RWPE2 (cell line): ENCODE data around the gene CADPS.

ENCODE experiments used
- ATAC-seq: fragments of 200-7000 bp; cut with Tn5 transposase; 3 replicates; pipeline ENCODE4 v1.9.1; 2021; ENCODE audit warnings: low read depth
- DNase-seq: peaks from one replicate; pipeline ENCODE4 v3.0.0-alpha.2; 2020; ENCODE audit warnings: low spot score
- H3K27ac ChIP-seq: fragments of 450-650 bp; 2 replicates; pipeline ENCODE4 v1.5.1; 2017; ENCODE audit warnings: mild to moderate bottlenecking; ENCODE audit not compliant: poor library complexity, severe bottlenecking
- H3K27me3 ChIP-seq: fragments of 250-450 bp; sonication (Bioruptor Pico); 2 replicates; pipeline ENCODE4 v1.5.1; 2021; ENCODE audit warnings: mild to moderate bottlenecking, moderate library complexity; ENCODE audit not compliant: insufficient read depth, poor library complexity, severe bottlenecking
- H3K36me3 ChIP-seq: fragments of 250-450 bp; sonication (Bioruptor Pico); 2 replicates; pipeline ENCODE4 v1.5.1; 2020; ENCODE audit warnings: low read depth, mild to moderate bottlenecking, moderate library complexity
- H3K4me1 ChIP-seq: fragments of 250-450 bp; sonication (Bioruptor Pico); 2 replicates; pipeline ENCODE4 v1.5.1; 2021; ENCODE audit warnings: mild to moderate bottlenecking, moderate library complexity; ENCODE audit not compliant: insufficient read depth, poor library complexity, severe bottlenecking
- H3K4me3 ChIP-seq: fragments of 250-450 bp; sonication (Bioruptor Pico); 2 replicates; pipeline ENCODE4 v1.5.1; 2021; ENCODE audit warnings: mild to moderate bottlenecking, moderate library complexity; ENCODE audit not compliant: severe bottlenecking
- H3K9me3 ChIP-seq: fragments of 250-450 bp; sonication (Bioruptor Pico); 2 replicates; pipeline ENCODE4 v1.5.1; 2021; ENCODE audit warnings: mild to moderate bottlenecking, moderate library complexity; ENCODE audit not compliant: severe bottlenecking
- TF ChIP-seq, protein P1 (sequence below): fragments of 450-650 bp; IDR thresholded peaks from one replicate; pipeline ENCODE4 v1.5.1; 2017; ENCODE audit warnings: mild to moderate bottlenecking, moderate library complexity; ENCODE audit not compliant: poor library complexity, severe bottlenecking

CADPS gene

DNA sequence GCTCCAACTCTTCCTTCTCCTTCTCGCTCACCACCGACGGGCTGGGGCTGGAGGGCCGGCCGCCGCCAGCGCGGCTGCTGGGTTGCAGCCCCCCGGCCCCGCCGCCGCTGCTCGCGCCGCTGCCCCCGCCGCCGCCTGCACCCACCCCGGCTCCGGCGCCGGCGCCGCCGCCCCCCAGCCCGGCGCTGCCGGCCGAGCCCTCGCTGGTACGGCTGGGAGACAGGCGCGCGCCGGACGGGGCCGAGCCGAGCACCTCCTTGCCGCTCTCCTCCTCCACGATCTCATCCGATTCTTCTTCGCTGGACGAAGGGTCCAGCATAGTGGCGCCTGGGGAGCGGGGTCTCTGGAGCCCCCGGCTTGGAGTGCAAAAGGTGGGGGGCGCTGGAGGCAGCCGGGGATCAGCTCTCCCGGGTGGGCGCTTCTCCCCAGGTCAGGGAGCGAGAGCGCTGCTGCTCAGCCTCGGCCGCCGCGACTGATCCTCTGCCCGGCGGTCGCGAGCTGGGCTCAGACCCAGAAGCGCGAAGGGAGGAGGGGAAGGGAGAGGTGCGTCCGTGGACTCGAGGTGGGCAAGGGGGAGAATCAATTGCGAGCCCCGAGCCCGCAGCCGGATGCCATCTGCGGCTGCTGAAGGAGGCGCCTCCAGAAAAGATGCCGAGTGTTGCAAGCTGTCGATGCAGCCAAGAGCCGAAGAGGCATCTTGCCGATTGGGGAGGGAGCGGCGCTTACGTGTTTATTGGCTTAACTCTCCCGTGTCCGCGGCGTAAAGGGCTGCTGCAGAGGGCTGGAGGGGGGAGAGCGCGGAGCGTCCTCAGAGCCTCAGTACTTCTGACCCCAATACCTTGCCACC, at the start of gene CADPS:
TSS of gene CADPS (minus strand) at position 706 of the 847 bp plus-strand sequence. CDS start at position 319, 387 bp downstream.
- H3K4me3 ChIP-seq: peak within 1 kb of the TSS; percentile 16
- peaks cover 6% of the 10 kb centered on the region for H3K4me1 ChIP-seq
- H3K9me3 ChIP-seq: no peaks in the 10 kb centered on the region
- no peaks in the 10 kb centered on the region for H3K36me3 ChIP-seq
- DNase-seq (no peak), ATAC-seq (no peak)
- peaks cover 66% of the 10 kb centered on the region for H3K27me3 ChIP-seq
- no peak within 1 kb of the TSS for H3K27ac ChIP-seq
- TF ChIP-seq, protein P1, sequence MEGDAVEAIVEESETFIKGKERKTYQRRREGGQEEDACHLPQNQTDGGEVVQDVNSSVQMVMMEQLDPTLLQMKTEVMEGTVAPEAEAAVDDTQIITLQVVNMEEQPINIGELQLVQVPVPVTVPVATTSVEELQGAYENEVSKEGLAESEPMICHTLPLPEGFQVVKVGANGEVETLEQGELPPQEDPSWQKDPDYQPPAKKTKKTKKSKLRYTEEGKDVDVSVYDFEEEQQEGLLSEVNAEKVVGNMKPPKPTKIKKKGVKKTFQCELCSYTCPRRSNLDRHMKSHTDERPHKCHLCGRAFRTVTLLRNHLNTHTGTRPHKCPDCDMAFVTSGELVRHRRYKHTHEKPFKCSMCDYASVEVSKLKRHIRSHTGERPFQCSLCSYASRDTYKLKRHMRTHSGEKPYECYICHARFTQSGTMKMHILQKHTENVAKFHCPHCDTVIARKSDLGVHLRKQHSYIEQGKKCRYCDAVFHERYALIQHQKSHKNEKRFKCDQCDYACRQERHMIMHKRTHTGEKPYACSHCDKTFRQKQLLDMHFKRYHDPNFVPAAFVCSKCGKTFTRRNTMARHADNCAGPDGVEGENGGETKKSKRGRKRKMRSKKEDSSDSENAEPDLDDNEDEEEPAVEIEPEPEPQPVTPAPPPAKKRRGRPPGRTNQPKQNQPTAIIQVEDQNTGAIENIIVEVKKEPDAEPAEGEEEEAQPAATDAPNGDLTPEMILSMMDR: no peak

GRCh38 chr3:62923066-62923465, 47.9 kb upstream of the CADPS start:
- no peaks in the 10 kb centered on the region for H3K27me3 ChIP-seq
- ATAC-seq (no peak), DNase-seq (no peak)
- peaks cover 3% of the 10 kb centered on the region for H3K4me1 ChIP-seq
- H3K9me3 ChIP-seq: no peaks in the 10 kb centered on the region
- no peaks in the 10 kb centered on the region for H3K36me3 ChIP-seq
- TF ChIP-seq, protein P1: no peak
- H3K27ac ChIP-seq: no peak overlapping the region
- H3K4me3 ChIP-seq: no peak overlapping the region

DNA sequence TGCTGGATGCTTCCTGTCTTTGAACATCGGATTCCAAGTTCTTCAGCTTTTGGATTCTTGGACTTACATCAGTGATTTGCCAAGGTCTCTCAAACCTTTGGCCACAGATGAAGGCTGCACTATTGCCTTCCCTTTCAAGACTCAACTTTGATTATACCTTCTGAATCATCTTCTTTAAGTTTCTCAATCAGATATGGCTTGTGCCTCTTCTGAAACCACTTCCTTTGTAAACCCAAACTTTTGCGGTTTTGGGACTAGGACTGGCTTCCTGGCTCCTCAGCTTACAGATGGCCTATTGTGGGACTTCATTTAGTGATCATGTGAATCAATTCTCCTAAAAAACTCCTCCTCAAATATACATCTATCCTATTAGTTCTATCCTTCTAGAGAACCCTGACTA, 47.1 kb upstream of the CADPS start:
- H3K9me3 ChIP-seq: no peaks in the 10 kb centered on the region
- H3K27me3 ChIP-seq: no peaks in the 10 kb centered on the region
- H3K27ac ChIP-seq: no peak overlapping the region
- TF ChIP-seq, protein P1: no peak
- H3K4me1 ChIP-seq: peaks cover 3% of the 10 kb centered on the region
- peak; percentile 50; the same call in 2 of the 3 replicates for ATAC-seq
- no peak overlapping the region for H3K4me3 ChIP-seq
- no peaks in the 10 kb centered on the region for H3K36me3 ChIP-seq
- DNase-seq: no peak

DNA sequence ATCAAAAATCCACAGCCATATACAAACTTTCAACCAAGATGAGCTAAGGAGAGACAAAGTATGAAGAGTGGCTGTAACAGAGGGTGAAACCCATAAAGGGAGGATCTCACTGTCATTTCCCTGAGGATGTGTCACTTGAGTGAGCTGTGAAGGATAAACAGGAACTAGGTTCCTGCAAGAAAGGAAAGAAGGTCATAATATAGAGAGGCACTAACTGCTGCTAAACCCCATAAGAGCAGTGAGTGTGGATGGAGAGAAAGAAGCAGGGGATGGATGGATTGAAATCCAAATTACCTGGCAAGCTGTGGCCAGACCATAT, 45.2 kb upstream of the CADPS start:
- no peak for DNase-seq
- no peak overlapping the region for H3K27ac ChIP-seq
- TF ChIP-seq, protein P1: no peak
- no peaks in the 10 kb centered on the region for H3K27me3 ChIP-seq
- ATAC-seq: no peak
- no peaks in the 10 kb centered on the region for H3K9me3 ChIP-seq
- no peak overlapping the region for H3K4me3 ChIP-seq
- no peaks in the 10 kb centered on the region for H3K36me3 ChIP-seq
- H3K4me1 ChIP-seq: peaks cover 3% of the 10 kb centered on the region
